Tibial artery (tissue), 4 donors: ENCODE data around the gene ARHGEF38.

Experiments used
- DNase-seq, 2 donors: peaks; one replicate each; pipeline ENCODE4 v3.0.0-alpha.2; 2019
- H3K27ac ChIP-seq, 2 donors: fragments of 200-600 bp; sonication (generic) in 1 of 2; 1 replicate in 1 of 2; 2 replicates in 1 of 2; pipeline ENCODE4 v1.5.1; 2018 to 2019; ENCODE audit warnings: mild to moderate bottlenecking in 1 of 2
- H3K27me3 ChIP-seq, 2 donors: fragments of 200-600 bp; sonication (generic) in 1 of 2; one replicate each; pipeline versions ENCODE4 v1.5.1 to v1.6.0; 2016 to 2019
- H3K36me3 ChIP-seq, 3 donors: fragments of 200-600 bp; sonication (generic) in 2 of 3; one replicate each; pipeline ENCODE4 v1.5.1; 2016 to 2019; ENCODE audit warnings: mild to moderate bottlenecking in 2 of 3
- H3K4me1 ChIP-seq, 4 donors: fragments of 200-600 bp; sonication (generic) in 2 of 4; 1 replicate in 3 of 4; 2 replicates in 1 of 4; pipeline ENCODE4 v1.5.1; 2016 to 2019
- H3K4me3 ChIP-seq, 2 donors: fragments of 200-600 bp; sonication (generic) in 1 of 2; 1 replicate in 1 of 2; 2 replicates in 1 of 2; pipeline ENCODE4 v1.5.1; 2018 to 2019; ENCODE audit warnings: mild to moderate bottlenecking in 2 of 2
- H3K9me3 ChIP-seq, 3 donors: fragments of 200-600 bp; sonication (generic) in 1 of 3; one replicate each; pipeline ENCODE4 v1.5.1; 2016 to 2019
- CTCF ChIP-seq, 2 experiments: fragments of 200-600 bp in 1 of 2; fragments of 450-650 bp in 1 of 2; IDR thresholded peaks; one replicate each; pipeline ENCODE4 v1.5.1; 2017 to 2019; ENCODE audit warnings: antibody characterized with exemption in 2 of 2, mild to moderate bottlenecking in 1 of 2, moderate library complexity in 1 of 2
- intact Hi-C: fragments of 100-400 bp; cut with DNase I; formaldehyde crosslinking; loops from one replicate; pipeline ENCODE4 v1.15.0; 2023; ENCODE audit warnings: low total_unique reads

The ARHGEF38 gene

GRCh38 chr4:105510245-105510644 lies 42.2 kb upstream of the ARHGEF38 start:
- Histone ChIP-seq H3K36me3 (no peaks in the 10 kb centered on the region), H3K4me1 (no peaks in the 10 kb centered on the region), H3K27ac (no peak overlapping the region), H3K4me3 (no peak overlapping the region), H3K27me3 (no peaks in the 10 kb centered on the region), H3K9me3 (no peaks in the 10 kb centered on the region)
- TF ChIP-seq CTCF (IDR thresholded peaks at IDR 0.05) = no peak
- DNase-seq = no peak
- intact Hi-C loops = no loop called here

- no peaks in the 10 kb centered on the region for H3K9me3 ChIP-seq
- no peak overlapping the region for H3K4me3 ChIP-seq
- H3K27me3 ChIP-seq = no peaks in the 10 kb centered on the region
- no peak for DNase-seq
- intact Hi-C loops = no loop called here
- peak; percentile 47 to 52 for TF ChIP-seq CTCF (IDR thresholded peaks at IDR 0.05)
- no peak overlapping the region for H3K27ac ChIP-seq
- no peaks in the 10 kb centered on the region for H3K4me1 ChIP-seq
- no peaks in the 10 kb centered on the region for H3K36me3 ChIP-seq
These were observed 31.3 kb upstream of the ARHGEF38 start for GRCh38 chr4:105520819-105521790.

- no peak overlapping the region for H3K27ac ChIP-seq
- intact Hi-C loops = no loop called here
- peaks cover 0 to 7% of the 10 kb centered on the region in 2 donors for H3K27me3 ChIP-seq
- DNase-seq = no peak
- H3K36me3 ChIP-seq = no peaks in the 10 kb centered on the region
- no peak overlapping the region for H3K4me3 ChIP-seq
- no peak for TF ChIP-seq CTCF (IDR thresholded peaks at IDR 0.05)
- no peaks in the 10 kb centered on the region for H3K9me3 ChIP-seq
- no peaks in the 10 kb centered on the region for H3K4me1 ChIP-seq
These were observed 25.8 kb upstream of the ARHGEF38 start for GRCh38 chr4:105526656-105527055.

GRCh38 chr4:105527081-105527480 lies 25.3 kb upstream of the ARHGEF38 start:
- TF ChIP-seq CTCF (IDR thresholded peaks at IDR 0.05) = no peak
- no peaks in the 10 kb centered on the region for H3K9me3 ChIP-seq
- H3K4me3 ChIP-seq = no peak overlapping the region
- H3K4me1 ChIP-seq = no peaks in the 10 kb centered on the region
- peaks cover 0 to 7% of the 10 kb centered on the region in 2 donors for H3K27me3 ChIP-seq
- no peaks in the 10 kb centered on the region for H3K36me3 ChIP-seq
- DNase-seq = no peak
- no peak overlapping the region for H3K27ac ChIP-seq
- intact Hi-C loops = no loop called here

- no peaks in the 10 kb centered on the region for H3K27me3 ChIP-seq
- H3K4me1 ChIP-seq = no peaks in the 10 kb centered on the region
- H3K27ac ChIP-seq = no peak overlapping the region
- intact Hi-C loops = no loop called here
- no peak for DNase-seq
- H3K36me3 ChIP-seq = no peaks in the 10 kb centered on the region
- no peaks in the 10 kb centered on the region for H3K9me3 ChIP-seq
- no peak for TF ChIP-seq CTCF (IDR thresholded peaks at IDR 0.05)
- H3K4me3 ChIP-seq = no peak overlapping the region
These were observed 15.8 kb upstream of the ARHGEF38 start for GRCh38 chr4:105536601-105537000.
